8988T (cell line): ENCODE measurements around the gene GABRP.
"Not testable (repeated sequence)": the region's sequence is repeated elsewhere in the genome, so short reads cannot be mapped to it uniquely, and the experiment has no call there.

ENCODE experiments used
- DNase-seq: peaks from one replicate; pipeline ENCODE4 v3.0.0; 2011

GABRP gene

DNA sequence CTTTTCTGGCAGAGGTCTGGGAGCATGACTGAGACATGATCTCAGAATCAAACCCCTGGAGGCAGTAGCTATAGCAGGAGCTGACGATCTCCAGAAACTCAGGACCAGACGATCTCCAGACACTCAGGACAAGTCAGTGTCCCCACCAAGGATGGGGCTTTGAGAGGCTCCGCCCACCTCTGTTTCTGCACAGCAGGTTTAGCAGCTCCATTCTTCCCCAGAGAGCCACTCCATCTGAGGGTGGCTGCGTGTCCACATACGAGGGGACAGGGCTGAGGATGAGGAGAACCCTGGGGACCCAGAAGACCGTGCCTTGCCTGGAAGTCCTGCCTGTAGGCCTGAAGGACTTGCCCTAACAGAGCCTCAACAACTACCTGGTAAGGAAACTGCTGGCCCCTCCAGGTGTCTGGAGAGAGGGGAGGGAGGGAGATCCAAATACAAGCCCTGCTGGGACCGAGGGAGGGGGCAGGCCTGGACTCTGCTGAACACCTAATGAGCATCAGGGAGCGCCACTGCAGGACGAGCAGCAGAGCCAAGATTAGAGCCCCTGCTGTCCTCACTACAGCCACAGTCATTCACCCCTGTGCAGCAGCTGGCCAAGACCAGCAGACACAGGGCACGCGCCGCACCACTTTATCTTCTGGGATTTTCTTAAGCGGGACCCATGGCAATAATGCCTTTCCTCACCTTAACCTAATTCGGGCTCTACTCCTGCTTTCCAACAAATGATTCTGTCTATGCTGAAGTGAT is at the start of gene GABRP:
GABRP (plus strand) TSS at position 228 of the 750 bp plus-strand sequence. CDS start 4,891 bp downstream, outside the sequence.
- no peak for DNase-seq

DNA sequence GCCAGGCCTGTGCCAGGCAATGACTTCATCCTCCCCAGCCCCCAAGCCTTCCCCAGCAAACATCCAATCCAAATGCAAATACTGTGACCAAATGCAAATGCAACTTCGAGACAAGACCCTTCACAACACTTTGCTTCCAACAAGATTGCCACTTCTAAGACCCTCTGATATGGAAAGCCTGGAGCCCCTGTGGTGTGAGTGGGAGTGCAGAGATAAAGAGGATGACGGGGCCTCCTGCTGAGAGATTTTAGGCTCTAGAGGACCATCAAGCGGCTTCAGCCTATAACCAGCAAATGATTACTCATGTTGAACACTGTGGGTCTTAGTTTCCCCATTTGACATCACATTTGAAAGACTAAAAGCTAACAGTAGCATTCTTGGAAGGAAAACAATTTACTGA is 46.6 kb upstream of the GABRP start:
- DNase-seq: no peak

DNA sequence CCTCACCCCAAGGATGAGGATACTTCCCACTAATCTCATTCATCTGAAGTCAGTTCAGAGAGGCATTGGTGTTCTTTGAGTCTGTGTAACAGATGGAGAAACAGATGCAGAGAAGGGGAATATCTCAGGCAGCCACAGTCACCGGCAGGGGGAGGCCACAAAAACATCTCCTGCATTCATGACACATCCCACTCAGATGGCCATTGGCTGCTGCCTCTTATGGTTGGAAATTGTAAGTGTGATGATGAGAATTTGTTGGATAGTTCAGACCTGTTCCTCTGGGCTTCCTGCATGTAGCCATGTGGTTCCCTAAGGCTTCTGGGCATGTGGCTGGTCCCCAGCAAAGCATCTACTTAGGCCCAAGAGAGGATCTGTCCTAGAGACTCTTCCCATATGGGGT is 45.9 kb upstream of the GABRP start:
- DNase-seq: no peak

DNA sequence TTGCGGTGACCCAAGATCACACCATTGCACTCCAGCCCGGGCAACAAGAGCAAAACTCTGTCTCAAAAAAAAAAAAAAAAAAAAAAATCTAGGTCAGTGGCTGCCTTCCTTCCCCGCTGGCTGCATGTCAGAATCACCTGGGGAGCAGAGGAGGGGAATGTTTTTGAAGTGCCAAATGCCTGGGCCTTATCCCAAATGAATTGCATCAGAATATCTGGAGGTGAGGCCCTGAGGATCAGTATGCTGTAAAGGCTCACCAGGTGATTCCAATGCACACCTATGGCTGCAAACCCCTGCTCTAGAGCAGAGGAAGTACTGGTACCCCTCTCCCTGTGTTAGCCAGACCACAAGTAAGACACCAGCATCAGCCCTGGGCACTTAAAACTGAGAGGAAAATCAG is 44.7 kb upstream of the GABRP start:
- DNase-seq: no peak

GRCh38 chr5:170739446-170739845 is 44.1 kb upstream of the GABRP start:
- DNase-seq: no peak

DNA sequence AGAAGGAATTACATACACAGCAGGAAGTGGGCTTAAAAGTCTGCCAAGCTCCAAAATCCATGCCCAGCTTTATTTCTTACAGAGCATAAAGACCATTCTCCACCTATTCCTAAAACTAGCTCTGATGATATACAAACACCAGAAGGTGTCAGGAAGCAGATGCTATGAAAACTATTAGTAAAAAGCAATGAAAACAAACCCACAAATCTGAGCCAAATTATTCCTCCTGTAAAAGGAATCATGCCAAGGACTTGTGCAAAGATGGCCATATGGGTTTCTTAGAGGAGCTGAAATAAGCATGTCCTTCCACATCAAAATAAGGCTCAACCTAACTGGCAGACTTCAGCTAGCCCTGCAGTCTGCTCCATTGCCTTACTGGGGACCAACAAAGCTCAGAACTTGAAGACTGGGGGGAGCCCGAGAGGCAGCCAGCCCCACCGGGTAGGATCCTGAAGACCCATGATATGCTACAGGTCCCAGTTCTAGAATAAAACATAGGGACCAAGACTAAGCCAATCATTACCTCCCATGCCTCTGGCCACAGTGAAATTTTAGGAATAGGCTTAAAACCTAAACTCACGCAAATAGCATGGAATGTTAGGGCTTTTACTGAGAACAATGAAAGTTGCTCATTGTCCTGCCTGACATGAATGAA is 42.8 kb upstream of the GABRP start:
- DNase-seq: no peak

DNA sequence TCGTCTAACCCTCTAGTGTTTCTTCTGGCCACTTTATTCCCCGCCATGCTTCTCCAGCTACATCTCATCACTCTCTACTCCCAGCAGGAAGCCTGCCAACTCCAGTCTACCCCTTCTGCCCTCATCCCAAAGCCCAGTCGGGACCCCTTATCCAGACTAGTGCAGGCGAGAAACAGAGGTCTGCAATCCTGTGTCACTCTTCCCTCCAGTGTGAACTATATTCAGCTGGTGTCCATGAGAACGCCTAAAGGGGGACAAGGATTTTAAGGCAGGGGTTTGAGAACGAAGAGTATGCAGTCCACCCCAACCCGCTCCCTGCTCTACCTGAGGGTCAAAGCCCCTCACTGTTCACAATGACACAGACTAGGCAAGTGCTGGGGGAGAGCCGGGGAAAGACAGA is 41.7 kb upstream of the GABRP start:
- DNase-seq: no peak

DNA sequence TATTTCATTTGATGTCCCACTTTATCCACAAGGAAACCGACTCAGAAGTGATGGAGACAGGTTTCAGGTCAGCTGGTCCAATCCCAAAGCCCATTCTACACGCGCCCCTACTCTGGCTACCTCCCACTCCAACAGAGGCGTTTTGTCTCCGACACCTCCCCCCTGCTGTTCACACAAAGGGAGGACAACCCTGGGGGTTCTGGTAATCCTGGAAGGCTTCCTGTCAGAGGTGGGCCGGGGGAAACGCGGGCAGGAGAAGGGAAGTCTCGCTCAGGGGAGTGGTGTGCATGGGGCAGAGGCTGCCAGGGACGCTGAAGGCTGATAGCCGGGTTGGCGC is 39.7 kb upstream of the GABRP start:
- DNase-seq: no peak

DNA sequence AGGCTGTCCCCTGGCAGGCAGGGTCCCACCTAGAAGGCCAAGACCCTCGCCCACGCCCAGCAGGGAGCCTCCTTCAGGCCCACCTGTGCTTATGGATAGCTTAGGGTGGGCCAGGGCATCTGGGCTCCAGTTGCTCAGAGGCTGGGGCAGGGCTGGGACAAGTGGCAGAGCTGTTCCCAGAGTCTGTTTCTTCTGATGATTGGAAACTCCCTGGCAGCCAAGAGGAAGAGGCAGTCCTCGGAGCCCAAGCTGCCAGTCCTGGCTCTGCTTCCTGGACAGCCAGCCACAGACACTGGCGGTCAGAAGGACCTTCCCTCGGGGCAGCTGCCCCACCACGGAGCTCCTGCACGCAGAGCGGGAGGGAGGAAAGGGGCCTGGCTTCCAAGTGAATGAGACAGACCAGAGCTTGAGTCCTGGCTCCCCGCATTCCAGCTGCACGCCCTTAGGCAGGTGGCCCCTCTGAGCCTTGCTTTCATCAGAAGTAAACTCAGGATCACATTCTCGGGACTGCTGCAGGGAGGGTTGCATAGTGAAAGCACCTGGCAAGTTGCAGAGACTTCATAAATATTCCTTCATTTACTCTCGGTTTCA is 37.9 kb upstream of the GABRP start:
- no peak for DNase-seq

DNA sequence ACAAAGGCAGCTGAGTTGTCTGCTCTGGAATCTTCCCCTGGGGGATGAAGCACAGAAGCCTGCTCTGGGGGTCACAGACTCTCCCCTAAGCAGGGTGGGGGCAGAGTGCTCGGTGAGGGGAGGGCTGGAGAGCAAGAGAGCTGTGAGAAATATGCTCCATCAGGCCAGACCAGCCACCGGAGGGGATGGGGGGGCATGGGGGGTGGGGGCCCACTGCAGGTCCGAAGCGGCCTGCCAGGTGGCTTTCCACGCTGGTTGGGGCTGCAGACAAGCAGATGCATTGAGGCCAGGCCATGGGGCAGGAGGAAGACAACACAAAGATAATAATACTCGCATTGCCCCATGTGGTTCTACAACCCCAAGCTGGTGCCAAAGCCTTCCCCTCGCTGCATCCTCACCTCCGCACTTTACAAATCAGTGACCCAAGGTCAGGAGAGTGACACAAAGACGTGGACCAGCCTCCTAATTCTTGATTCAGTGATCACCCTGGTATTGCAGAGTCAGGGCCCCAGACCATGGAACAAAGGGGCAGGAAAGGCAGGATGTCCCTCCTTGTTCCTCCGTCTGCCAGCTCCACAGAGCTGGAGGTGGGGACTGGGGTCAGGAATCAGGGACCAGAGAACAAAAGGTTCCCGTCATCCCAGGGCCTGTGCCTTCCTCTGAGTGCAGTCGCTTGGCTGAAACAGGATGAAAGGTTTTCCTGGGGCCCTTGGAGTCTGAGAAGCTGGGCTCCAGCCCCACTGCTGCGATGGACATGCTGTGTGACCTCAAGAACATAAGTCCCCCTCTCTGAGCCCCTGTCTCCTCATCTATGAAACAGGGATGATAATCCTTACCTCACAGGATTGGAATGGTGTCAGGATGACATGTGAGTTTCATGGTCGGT is 37.2 kb upstream of the GABRP start:
- no peak for DNase-seq

DNA sequence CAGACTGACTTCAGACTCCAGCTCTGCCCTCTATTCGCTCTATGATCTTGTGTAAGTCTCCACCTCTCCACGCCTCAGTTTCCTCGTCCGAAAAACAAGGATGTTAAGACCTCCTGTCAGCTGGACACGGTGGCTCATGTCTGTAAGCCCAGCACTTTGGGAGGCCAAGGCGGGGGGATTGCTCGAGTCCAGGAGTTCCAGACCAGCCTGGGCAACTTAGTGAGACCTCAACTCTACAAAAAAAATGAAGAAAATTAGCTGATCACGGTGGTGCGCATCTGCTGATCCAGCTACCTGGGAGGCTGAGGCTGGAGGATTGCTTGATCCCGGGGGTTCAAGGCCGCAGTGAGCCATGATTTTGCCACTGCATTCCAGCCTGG is 36.6 kb upstream of the GABRP start:
- DNase-seq: no peak

DNA sequence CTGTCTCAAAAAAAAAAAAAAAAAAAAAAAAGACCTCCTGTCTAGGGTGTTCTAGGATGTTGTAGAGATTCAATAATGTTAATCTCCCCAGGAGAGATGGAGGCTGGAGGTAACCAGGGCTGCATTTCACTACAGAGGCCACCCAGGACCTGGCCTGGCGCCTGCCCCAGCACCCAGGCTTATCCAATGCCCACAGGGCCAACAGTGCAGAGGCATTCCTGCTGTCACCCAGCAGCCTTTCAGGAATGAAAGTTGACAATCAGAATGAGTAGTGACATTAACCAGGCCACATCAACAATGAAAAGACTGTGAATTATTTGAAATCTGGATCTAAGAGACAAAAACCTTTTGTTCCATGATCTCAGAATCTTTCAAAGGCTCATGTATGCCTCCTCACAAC is 36.2 kb upstream of the GABRP start:
- no peak for DNase-seq

GRCh38 chr5:170747851-170748250 is 35.7 kb upstream of the GABRP start:
- DNase-seq: no peak

DNA sequence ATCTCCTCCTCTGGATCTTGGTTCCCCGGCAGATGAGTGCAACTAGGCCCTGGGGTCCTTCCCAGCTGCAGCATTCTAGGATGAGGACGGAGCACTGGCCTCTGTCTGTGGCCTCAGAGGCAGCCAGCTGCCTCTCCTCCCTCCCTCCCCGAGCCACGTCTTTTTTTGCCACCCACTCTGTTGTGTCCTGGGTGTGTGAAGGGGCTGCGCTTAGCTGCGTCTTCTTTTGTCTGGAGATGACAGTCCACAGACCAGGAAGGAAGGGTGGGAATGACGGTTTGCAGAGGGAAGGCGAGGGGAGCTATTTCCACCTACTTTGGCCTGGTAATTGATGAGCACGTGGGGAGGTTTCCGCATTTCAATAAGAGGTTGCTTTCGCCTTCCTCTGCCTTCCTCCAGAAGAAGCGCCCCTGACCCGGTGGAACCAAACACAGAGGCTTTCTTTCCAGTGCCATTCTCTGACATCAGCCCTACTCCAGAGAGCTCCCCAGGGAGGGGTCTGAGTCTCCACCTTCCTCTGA is 34.5 kb upstream of the GABRP start:
- no peak for DNase-seq

GRCh38 chr5:170749911-170750431 is 33.6 kb upstream of the GABRP start:
- DNase-seq: no peak

GRCh38 chr5:170750791-170751190 is 32.7 kb upstream of the GABRP start:
- DNase-seq: no peak

DNA sequence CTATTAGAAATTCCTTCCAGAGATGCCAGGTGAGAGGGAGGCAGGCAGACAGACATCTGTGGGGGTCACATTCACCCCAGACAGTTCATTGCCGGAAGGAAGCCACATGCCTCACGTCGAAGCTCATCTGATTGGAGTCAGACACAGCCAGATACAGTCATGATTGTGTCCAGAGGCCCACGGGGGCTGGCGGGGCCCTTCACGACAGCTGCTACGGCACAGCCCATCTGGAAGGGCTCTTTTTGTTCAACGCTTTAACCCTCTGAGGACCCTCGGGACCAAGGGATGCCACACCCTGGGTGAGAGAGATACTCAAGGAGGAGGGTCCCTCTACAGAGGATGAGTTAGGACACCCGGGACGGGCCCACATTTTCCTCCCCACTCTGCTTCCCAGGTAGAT is 31.9 kb upstream of the GABRP start:
- no peak for DNase-seq

DNA sequence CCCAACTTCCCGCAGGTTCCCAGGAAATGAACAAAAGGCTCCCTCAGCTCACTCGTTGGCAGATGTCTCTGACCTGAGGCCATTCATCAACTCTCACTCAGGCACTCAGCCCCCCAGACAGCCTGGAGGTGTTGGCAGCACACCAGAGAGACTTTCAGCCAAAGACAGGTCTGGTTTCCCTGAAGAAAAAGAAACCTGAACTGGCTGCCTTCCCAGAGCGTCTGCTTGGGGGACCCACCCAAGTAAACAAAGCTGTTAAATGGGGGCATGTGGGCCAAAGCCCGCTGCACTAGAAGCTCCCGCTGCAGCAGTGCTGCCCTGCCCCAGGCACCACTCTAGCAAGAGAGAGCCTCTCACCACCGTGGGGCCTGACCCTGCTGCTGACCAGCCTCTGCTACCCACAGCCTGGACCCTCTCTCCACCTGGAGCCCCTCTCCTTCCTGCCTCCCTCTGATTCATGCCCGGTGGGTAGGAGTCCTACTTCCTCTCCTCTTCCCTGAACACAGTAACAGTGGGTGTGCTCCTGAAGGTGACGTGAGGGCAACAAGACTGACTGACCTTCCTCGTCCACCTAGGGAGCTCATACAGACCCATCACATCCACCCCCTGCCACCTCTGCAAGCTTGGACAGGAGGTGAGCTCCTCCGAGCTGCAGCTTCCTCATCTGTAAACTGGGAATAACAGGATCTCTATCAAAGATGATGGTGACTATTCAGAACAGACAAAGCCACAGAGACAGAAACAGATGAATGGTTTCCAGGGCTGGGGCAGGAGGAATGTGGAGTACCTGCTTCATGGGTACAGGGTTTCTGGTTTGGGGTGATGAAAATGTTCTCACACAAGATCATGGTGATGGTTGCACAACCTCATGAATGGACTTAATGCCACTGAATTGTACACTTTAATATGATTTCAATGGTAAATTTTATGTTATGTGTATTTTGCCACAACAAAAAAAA is 31.0 kb upstream of the GABRP start:
- DNase-seq: no peak

DNA sequence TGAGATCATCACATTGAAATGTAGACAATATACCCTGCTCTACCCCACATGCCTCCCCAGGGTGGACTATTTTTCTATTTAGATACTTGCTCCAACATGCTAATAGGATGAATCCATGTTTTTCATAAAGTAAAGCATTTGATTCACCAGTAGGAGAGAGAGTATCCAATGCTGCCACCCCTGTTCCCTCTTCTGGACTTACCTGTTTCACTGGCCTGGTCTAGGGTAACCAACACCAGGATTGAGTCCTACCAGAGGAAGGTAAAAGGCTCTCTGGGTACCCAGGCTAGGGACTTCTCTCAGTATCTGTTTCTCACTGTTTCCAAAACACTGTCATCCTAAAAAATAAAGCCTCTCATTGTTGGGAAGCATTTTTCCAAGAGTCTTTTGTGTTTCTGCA is 30.2 kb upstream of the GABRP start:
- DNase-seq: no peak

GRCh38 chr5:170754508-170754907 is 29.0 kb upstream of the GABRP start:
- DNase-seq: not testable (repeated sequence)

- no peak for DNase-seq
These were observed 27.7 kb upstream of the GABRP start for GRCh38 chr5:170755679-170756456.
